Stomach (tissue), 19 donors: ENCODE measurements around the gene NUDT19. TPM values are rescaled to one million over a fixed set of nuclear protein-coding genes. Genes with fewer than 3 reads are reported as not detected.

Experiments used
- DNase-seq, 2 donors: peaks; one replicate each; pipeline versions ENCODE4 v3.0.0 to v3.0.0-alpha.2; 2013 to 2019
- H3K27ac ChIP-seq, 5 donors: fragments of 200-600 bp in 4 of 5; sonication (generic) in 4 of 5; one replicate each; pipeline ENCODE4 v1.5.1; 2013 to 2019; ENCODE audit warnings: mild to moderate bottlenecking in 1 of 5, moderate library complexity in 1 of 5
- H3K27me3 ChIP-seq, 3 donors: fragments of 200-600 bp; sonication (generic); one replicate each; pipeline ENCODE4 v1.5.1; 2017 to 2019; ENCODE audit warnings: mixed run types in 1 of 3
- H3K36me3 ChIP-seq, 4 donors: fragments of 200-600 bp; sonication (generic); 1 replicate in 3 of 4; 2 replicates in 1 of 4; pipeline ENCODE4 v1.5.1; 2016 to 2019
- H3K4me1 ChIP-seq, 4 donors: fragments of 200-600 bp; sonication (generic); one replicate each; pipeline ENCODE4 v1.5.1; 2016 to 2019
- H3K4me3 ChIP-seq, 4 donors: fragments of 200-600 bp; sonication (generic) in 3 of 4; one replicate each; pipeline ENCODE4 v1.5.1; 2016 to 2019; ENCODE audit warnings: mild to moderate bottlenecking in 1 of 4
- H3K9me3 ChIP-seq, 4 donors: fragments of 200-600 bp; sonication (generic); one replicate each; pipeline ENCODE4 v1.5.1; 2016 to 2019
- CTCF ChIP-seq, 7 experiments: fragments of 450-650 bp in 4 of 7; fragments of 200-600 bp in 3 of 7; sonication (generic) in 3 of 7; IDR thresholded peaks; one replicate each; pipeline ENCODE4 v1.5.1; 2016 to 2019; ENCODE audit warnings: antibody characterized with exemption in 7 of 7, control low read depth in 2 of 7, mild to moderate bottlenecking in 1 of 7
- EP300 ChIP-seq: sonication (generic); formaldehyde crosslinking; IDR thresholded peaks from one replicate; pipeline ENCODE4 v1.6.1; 2017; ENCODE audit warnings: antibody characterized with exemption
- POLR2A ChIP-seq, 4 donors: fragments of 450-650 bp; IDR thresholded peaks; one replicate each; pipeline ENCODE4 v1.6.1; 2016; ENCODE audit warnings: antibody characterized with exemption in 4 of 4, control low read depth in 2 of 4, mild to moderate bottlenecking in 1 of 4, moderate library complexity in 1 of 4
- POLR2AphosphoS5 ChIP-seq, 3 donors: sonication (generic); formaldehyde crosslinking; IDR thresholded peaks; one replicate each; pipeline ENCODE4 v1.6.1; 2016; ENCODE audit warnings: antibody characterized with exemption in 3 of 3
- WGBS, 5 donors: extraction: QIAGEN DNeasy Blood & Tissue Kit in 3 of 5; methylation state at CpG; one replicate each; pipeline versions ENCODE4 v1.1.5 to v1.1.7; 2013 to 2018; 5-methylcytosine and 5-hydroxymethylcytosine counted together
- intact Hi-C: fragments of 100-400 bp; cut with DNase I; formaldehyde crosslinking; loops from one replicate; pipeline ENCODE4 v1.15.1; 2023; ENCODE audit warnings: low total_unique reads
- long read RNA-seq, 10 donors: transcript quantifications; one replicate each; lab custom pipeline, GENCODE V29; 2026
- polyA plus RNA-seq, 3 donors: library from polyadenylated mRNA; stranded (reverse); fragments of 200-250 nt; gene quantifications; one replicate each; pipeline ENCODE4 v1.2.3, GENCODE V29; 2013
- total RNA-seq, 5 donors: library from RNA; depleted of rRNA; stranded (reverse); fragments of >200 nt; gene quantifications; one replicate each; pipeline versions ENCODE4 v1.1.0 to v1.2.3, GENCODE V29; 2014 to 2016
- donor health status: healthy with polysubstance abuse.
- donor health status: Bipolar disorder and iron deficiency.
- donor health status: healthy.

NUDT19 gene
- total RNA-seq (10 to 100 TPM in 2 of 5 donors, 1 to 10 TPM in 2, not detected in 1; 2.0 to 19.2 (median 9.3) TPM), polyA plus RNA-seq (1 to 10 TPM; 6.9 to 8.8 (median 7.8) TPM)
- long read RNA-seq, donor 1, result 0 reads
- long read RNA-seq, donor 2, partial matches to known transcripts, result 0 of 1 reads
- long read RNA-seq, donor 2, other reads (novel, unspliced or antisense), result 0 of 1 reads
- long read RNA-seq, donor 3, transcript NUDT19-201 (3 exons, 2,967 nt), result major isoform, 5 of 5 reads
- long read RNA-seq, donor 3, partial matches to known transcripts, result 0 of 5 reads
- long read RNA-seq, donor 3, other reads (novel, unspliced or antisense), result 0 of 5 reads
- long read RNA-seq, donor 4, partial matches to known transcripts, result 0 of 1 reads
- long read RNA-seq, donor 4, other reads (novel, unspliced or antisense), result 0 of 1 reads
- long read RNA-seq, donor 5, partial matches to known transcripts, result 0 of 2 reads
- long read RNA-seq, donor 5, other reads (novel, unspliced or antisense), result 0 of 2 reads
- long read RNA-seq, donor 6, transcript NUDT19-201 (3 exons, 2,967 nt), result major isoform, 6 of 6 reads
- long read RNA-seq, donor 6, partial matches to known transcripts, result 0 of 6 reads
- long read RNA-seq, donor 6, other reads (novel, unspliced or antisense), result 0 of 6 reads
- long read RNA-seq, donor 7, partial matches to known transcripts, result 0 of 2 reads
- long read RNA-seq, donor 7, other reads (novel, unspliced or antisense), result 0 of 2 reads
- long read RNA-seq, donor 8, partial matches to known transcripts, result 0 of 2 reads
- long read RNA-seq, donor 8, other reads (novel, unspliced or antisense), result 0 of 2 reads
- long read RNA-seq, donor 9, partial matches to known transcripts, result 0 of 1 reads
- long read RNA-seq, donor 9, other reads (novel, unspliced or antisense), result 0 of 1 reads
- long read RNA-seq, donor 10, partial matches to known transcripts, result 8 of 9 reads
- long read RNA-seq, donor 10, other reads (novel, unspliced or antisense), result 0 of 9 reads

- TF ChIP-seq EP300, result no peak
- peak in 1 of 4 donors; percentile 31 for TF ChIP-seq POLR2A (IDR thresholded peaks at IDR 0.05)
- TF ChIP-seq POLR2AphosphoS5 (IDR thresholded peaks at IDR 0.05), result peak; percentile 67 to 94 (median 80)
- TF ChIP-seq CTCF (IDR thresholded peaks at IDR 0.05), result no peak
- Histone ChIP-seq H3K27ac (peak within 1 kb of the TSS; percentile 74 to 95 (median 91)), H3K27me3 (no peaks in the 10 kb centered on the region), H3K4me1 (peaks cover 47 to 64% (median 58%) of the 10 kb centered on the region in 4 donors), H3K4me3 (peak within 1 kb of the TSS; percentile 60 to 83 (median 73)), H3K9me3 (no peaks in the 10 kb centered on the region), H3K36me3 (no peaks in the 10 kb centered on the region)
- 3 to 20% (median 5%) methylated on average over 14 to 32 of the region's 32 CpGs for WGBS, 5 donors
- DNase-seq, result peak; percentile 89 to 95
- intact Hi-C loops, result no loop called here
Measured at GRCh38 chr19:32691291-32691951, at the start of gene NUDT19. TSS of gene NUDT19 (plus strand) at chr19:32691821. CDS start at chr19:32691961, 140 bp downstream.

- 81 to 92% (median 89%) methylated on average over 11 to 12 of the region's 12 CpGs for WGBS, 5 donors
- Histone ChIP-seq H3K27ac (no peak overlapping the region), H3K4me1 (no peaks in the 10 kb centered on the region), H3K9me3 (no peaks in the 10 kb centered on the region), H3K27me3 (no peaks in the 10 kb centered on the region), H3K4me3 (no peak overlapping the region), H3K36me3 (peaks cover 63 to 100% (median 98%) of the 10 kb centered on the region in 4 donors)
- TF ChIP-seq CTCF (IDR thresholded peaks at IDR 0.05) (no peak), EP300 (no peak), POLR2AphosphoS5 (IDR thresholded peaks at IDR 0.05) (no peak), POLR2A (IDR thresholded peaks at IDR 0.05) (no peak)
- peak in 1 of 2 donors; percentile 57 for DNase-seq
- intact Hi-C loops, result no loop called here
Measured at GRCh38 chr19:32642771-32643170, 48.9 kb upstream of the NUDT19 start.

- Histone ChIP-seq H3K27ac (no peak overlapping the region), H3K27me3 (no peaks in the 10 kb centered on the region), H3K9me3 (no peaks in the 10 kb centered on the region), H3K4me1 (peaks cover 0 to 7% (median 6%) of the 10 kb centered on the region in 4 donors), H3K4me3 (no peak overlapping the region), H3K36me3 (peaks cover 49 to 91% (median 85%) of the 10 kb centered on the region in 4 donors)
- intact Hi-C loops, result no loop called here
- WGBS, 5 donors, result 84 to 94% (median 88%) methylated on average over 6 of the region's 6 CpGs
- TF ChIP-seq EP300, result no peak
- TF ChIP-seq CTCF (IDR thresholded peaks at IDR 0.05), result no peak
- no peak for TF ChIP-seq POLR2AphosphoS5 (IDR thresholded peaks at IDR 0.05)
- TF ChIP-seq POLR2A (IDR thresholded peaks at IDR 0.05), result no peak
- no peak for DNase-seq
Measured at GRCh38 chr19:32646556-32646955, 45.1 kb upstream of the NUDT19 start.
